ENCODE data around the gene CLCA1. TPM values are rescaled to one million over a fixed set of nuclear protein-coding genes. Genes with fewer than 3 reads are reported as not detected.

The CLCA1 gene
- polyA plus RNA-seq (2012; rRNA removed) = not detected in 2 replicates
- not detected in 2 replicates for polyA plus RNA-seq (2012; cell fraction: cytosol; rRNA removed)
- not detected in 2 replicates for polyA plus RNA-seq (2012; cell fraction: nucleus; rRNA removed)

GRCh38 chr1:86468501-86468977 lies at the start of gene CLCA1:
CLCA1 (plus strand) TSS chr1:86468927; CDS start chr1:86468972, 45 bp downstream.
- Histone ChIP-seq H3K27ac (ENCODE audit: low read depth in 2 of 2, low read length in 1 of 2) (no peak within 1 kb of the TSS), H3K4me1 (ENCODE audit: control insufficient read depth in 1 of 2, insufficient read depth in 2 of 2, low read depth in 1 of 2, low read length in 1 of 2) (no peaks in the 10 kb centered on the region), H2AFZ (ENCODE audit: low read depth) (no peak within 1 kb of the TSS), H3K9ac (no peak within 1 kb of the TSS), H3K9me3 (no peaks in the 10 kb centered on the region), H4K20me1 (ENCODE audit: insufficient read depth) (no peaks in the 10 kb centered on the region), H3K4me3 (ENCODE audit: low read depth in 2 of 2, low read length in 1 of 2) (no peak within 1 kb of the TSS), H3K9me2 (no peaks in the 10 kb centered on the region), H3F3A (replicated peaks; ENCODE audit: insufficient read depth) (peaks cover 3% of the 10 kb centered on the region), H3K4me2 (no peak within 1 kb of the TSS), H3K79me2 (ENCODE audit: insufficient read depth) (no peaks in the 10 kb centered on the region), H3K27me3 (ENCODE audit: insufficient read depth) (no peaks in the 10 kb centered on the region), H3K36me3 (replicated peaks in 1 of 2; ENCODE audit: control insufficient read depth in 1 of 2, insufficient read depth in 2 of 2, low read length in 1 of 2) (no peaks in the 10 kb centered on the region)
- WGBS (ENCODE audit: low lambda C conversion rate) = 37% methylated on average over 7 of the region's 7 CpGs
- DNase-seq = no peak
- ChIA-PET CTCF (no interaction called here), POLR2A (no interaction called here)
- TF ChIP-seq CTCF (IDR thresholded peaks at IDR 0.05) (no peak), POLR2AphosphoS5 (IDR thresholded peaks at IDR 0.05; ENCODE audit: low read depth, low read length) (no peak), FOXJ3 (CRISPR knock-in tag; IDR thresholded peaks at IDR 0.05) (no peak), REST (IDR thresholded peaks at IDR 0.05; ENCODE audit: low read depth, low read length) (no peak), NRF1 (IDR thresholded peaks at IDR 0.05; ENCODE audit: low read depth, low read length) (no peak), RAD21 (IDR thresholded peaks at IDR 0.05; ENCODE audit: low read length) (no peak), PBX3 (IDR thresholded peaks at IDR 0.05) (no peak), RFX5 (IDR thresholded peaks at IDR 0.05; ENCODE audit: low read length) (no peak), MAX (IDR thresholded peaks at IDR 0.05; ENCODE audit: low read depth) (no peak), SIN3A (IDR thresholded peaks at IDR 0.05; ENCODE audit: borderline replicate concordance, low read depth, low read length) (no peak), GABPA (IDR thresholded peaks at IDR 0.05; ENCODE audit: low read depth) (no peak)

All from SK-N-SH (cell line).